GM23338 (cell line): Measurements from ENCODE around the gene CD247. TPM values are rescaled to one million over a fixed set of nuclear protein-coding genes. Genes with fewer than 3 reads are reported as not detected.

Experiments used
- ATAC-seq: fragments of 200-7000 bp; cut with Tn5 transposase; 3 replicates; pipeline ENCODE4 v1.9.1; 2020
- DNase-seq: peaks from one replicate; pipeline ENCODE4 v3.0.0-alpha.2; 2015; ENCODE audit warnings: low spot score
- H2AFZ ChIP-seq: fragments of 200-600 bp; sonication (generic); 2 replicates; pipeline ENCODE4 v1.8.0; 2016; ENCODE audit warnings: antibody characterized with exemption, mild to moderate bottlenecking, moderate library complexity
- H3F3A ChIP-seq: fragments of 200-600 bp; sonication (generic); replicated peaks from 2 replicates; pipeline ENCODE4 v1.8.0; 2017; ENCODE audit warnings: antibody characterized with exemption, mixed run types, low read depth
- H3K27ac ChIP-seq: fragments of 200-600 bp; sonication (generic); 2 replicates; pipeline ENCODE4 v1.6.1; 2016; ENCODE audit warnings: low read depth
- H3K27me3 ChIP-seq: fragments of 200-600 bp; sonication (generic); 2 replicates; pipeline ENCODE4 v1.8.0; 2016; ENCODE audit warnings: mild to moderate bottlenecking, mixed run types, moderate library complexity; ENCODE audit not compliant: insufficient read depth
- H3K36me3 ChIP-seq: fragments of 200-600 bp; sonication (generic); 2 replicates; pipeline ENCODE4 v1.8.0; 2016; ENCODE audit warnings: mild to moderate bottlenecking; ENCODE audit not compliant: insufficient read depth
- H3K4me1 ChIP-seq: fragments of 200-600 bp; sonication (generic); 2 replicates; pipeline ENCODE4 v1.8.0; 2016; ENCODE audit warnings: mild to moderate bottlenecking, moderate library complexity; ENCODE audit not compliant: insufficient read depth
- H3K4me2 ChIP-seq: fragments of 200-600 bp; sonication (generic); 2 replicates; pipeline ENCODE4 v1.7.1; 2017; ENCODE audit warnings: mixed run types
- H3K4me3 ChIP-seq: fragments of 200-600 bp; sonication (generic); 2 replicates; pipeline ENCODE4 v1.6.1; 2016; ENCODE audit warnings: mixed run types
- H3K79me2 ChIP-seq: fragments of 200-600 bp; sonication (generic); replicated peaks from 2 replicates; pipeline ENCODE4 v1.8.0; 2017; ENCODE audit warnings: mild to moderate bottlenecking; ENCODE audit not compliant: insufficient read depth
- H3K9me2 ChIP-seq: fragments of 200-600 bp; sonication (generic); 2 replicates; pipeline ENCODE4 v1.8.0; 2017; ENCODE audit not compliant: insufficient read depth
- H4K20me1 ChIP-seq: fragments of 200-600 bp; sonication (generic); replicated peaks from 2 replicates; pipeline ENCODE4 v1.8.0; 2017; ENCODE audit warnings: mild to moderate bottlenecking; ENCODE audit not compliant: insufficient read depth
- H3K27ac Mint-ChIP-seq: 2 replicates; pipeline ENCODE4 v1.8.0; 2020; ENCODE audit warnings: inconsistent platforms, mild to moderate bottlenecking, moderate library complexity, mixed read lengths
- H3K27me3 Mint-ChIP-seq: 3 replicates; pipeline ENCODE4 v1.8.0; 2022; ENCODE audit warnings: low read depth, mild to moderate bottlenecking, moderate library complexity, mixed read lengths, inconsistent platforms; ENCODE audit not compliant: insufficient read depth, poor library complexity
- H3K36me3 Mint-ChIP-seq: 3 replicates; pipeline ENCODE4 v1.8.0; 2021; ENCODE audit warnings: low read depth, mild to moderate bottlenecking, inconsistent platforms, moderate library complexity, mixed read lengths
- H3K4me1 Mint-ChIP-seq: 3 replicates; pipeline ENCODE4 v1.8.0; 2020; ENCODE audit warnings: mild to moderate bottlenecking, inconsistent platforms, mixed read lengths
- H3K4me3 Mint-ChIP-seq: 3 replicates; pipeline ENCODE4 v1.8.0; 2021; ENCODE audit warnings: moderate library complexity, mild to moderate bottlenecking, inconsistent platforms, mixed read lengths
- H3K9me3 Mint-ChIP-seq: 3 replicates; pipeline ENCODE4 v1.8.0; 2020; ENCODE audit warnings: moderate library complexity, mild to moderate bottlenecking, inconsistent platforms, mixed read lengths
- CREB1 ChIP-seq: fragments of 250-450 bp; sonication (Bioruptor Pico); IDR thresholded peaks from 2 replicates; pipeline ENCODE4 v1.5.0; 2020; ENCODE audit warnings: low read depth, mild to moderate bottlenecking, moderate library complexity
- EZH2 ChIP-seq: fragments of 200-600 bp; sonication (generic); IDR thresholded peaks from one replicate; pipeline ENCODE4 v1.8.0; 2017; ENCODE audit warnings: antibody characterized with exemption, mild to moderate bottlenecking, low read depth; ENCODE audit not compliant: unreplicated experiment
- EZH2phosphoT487 ChIP-seq: fragments of 200-600 bp; sonication (generic); IDR thresholded peaks from one replicate; pipeline ENCODE4 v1.8.1; 2018; ENCODE audit warnings: antibody characterized with exemption; ENCODE audit not compliant: unreplicated experiment
- NANOG ChIP-seq: IDR thresholded peaks from 2 replicates; pipeline ENCODE4 v1.6.1; 2016; ENCODE audit warnings: antibody characterized with exemption, borderline replicate concordance
- POLR2AphosphoS5 ChIP-seq: IDR thresholded peaks from 2 replicates; pipeline ENCODE4 v1.6.1; 2016; ENCODE audit warnings: antibody characterized with exemption, low read depth
- REST ChIP-seq: IDR thresholded peaks from one replicate; pipeline ENCODE4 v1.6.1; 2018; ENCODE audit warnings: antibody characterized with exemption; ENCODE audit not compliant: unreplicated experiment
- STAT1 ChIP-seq: IDR thresholded peaks from one replicate; pipeline ENCODE4 v1.6.1; 2016; ENCODE audit warnings: antibody characterized with exemption; ENCODE audit not compliant: unreplicated experiment
- ZNF114 ChIP-seq: fragments of 250-450 bp; sonication (Bioruptor Pico); IDR thresholded peaks from 2 replicates; pipeline ENCODE4 v1.5.0; 2020; ENCODE audit warnings: mild to moderate bottlenecking, moderate library complexity
- ZNF331 ChIP-seq: fragments of 250-450 bp; sonication (Bioruptor Pico); IDR thresholded peaks from 2 replicates; pipeline ENCODE4 v1.5.0; 2020; ENCODE audit warnings: low read depth, mild to moderate bottlenecking, moderate library complexity
- polyA plus RNA-seq: library from polyadenylated mRNA; unstranded; fragments of >200 nt; fragmentation: Nextera tagmentation; extraction: Ambion mirVana; gene quantifications from 2 replicates; pipeline ENCODE4 v1.2.1, GENCODE V29; 2016
- total RNA-seq: library from RNA; depleted of rRNA; stranded (reverse); fragments of >200 nt; shearing (Covaris generic); gene quantifications from 2 replicates; pipeline ENCODE4 v1.2.3, GENCODE V29; 2014
- TF ChIP-seq, protein P1 (sequence below): fragments of 250-450 bp; sonication (Bioruptor Pico); IDR thresholded peaks from 2 replicates; pipeline ENCODE4 v1.5.0; 2020; ENCODE audit warnings: mild to moderate bottlenecking, moderate library complexity
- TF ChIP-seq, protein P2 (sequence below), 2 experiments: fragments of 200-600 bp in 1 of 2; sonication (generic) in 1 of 2; conservative IDR thresholded peaks; 2 replicates each; pipeline versions ENCODE4 v1.5.1 to v1.6.1; 2016 to 2017; ENCODE audit warnings: antibody characterized with exemption in 2 of 2, low read depth in 2 of 2, mild to moderate bottlenecking in 2 of 2, moderate library complexity in 1 of 2

The CD247 gene
- total and polyA plus RNA-seq, 2 experiments from 2014 or later, result 1.2 to 1.4 TPM

GRCh38 chr1:167532375-167532774, 14.0 kb upstream of the CD247 start:
- no peak for DNase-seq
- no peak overlapping the region for H3K27ac ChIP-seq
- Mint-ChIP-seq H3K9me3 (no peaks in the 10 kb centered on the region), H3K4me3 (no peak overlapping the region), H3K27ac (no peak overlapping the region), H3K4me1 (peaks cover under 1% of the 10 kb centered on the region; the same call in 2 of the 3 replicates), H3K27me3 (peaks cover 7% of the 10 kb centered on the region), H3K36me3 (no peaks in the 10 kb centered on the region)
- ATAC-seq, result no peak
- no peaks in the 10 kb centered on the region for H4K20me1 ChIP-seq
- no peaks in the 10 kb centered on the region for H3K36me3 ChIP-seq
- no peaks in the 10 kb centered on the region for H3K4me1 ChIP-seq
- TF ChIP-seq STAT1 (no peak), CREB1 (no peak), EZH2phosphoT487 (no peak), ZNF114 (CRISPR knock-in tag) (no peak), ZNF331 (CRISPR knock-in tag) (no peak), EZH2 (no peak), REST (no peak), POLR2AphosphoS5 (no peak), NANOG (no peak)
- TF ChIP-seq, protein P1, sequence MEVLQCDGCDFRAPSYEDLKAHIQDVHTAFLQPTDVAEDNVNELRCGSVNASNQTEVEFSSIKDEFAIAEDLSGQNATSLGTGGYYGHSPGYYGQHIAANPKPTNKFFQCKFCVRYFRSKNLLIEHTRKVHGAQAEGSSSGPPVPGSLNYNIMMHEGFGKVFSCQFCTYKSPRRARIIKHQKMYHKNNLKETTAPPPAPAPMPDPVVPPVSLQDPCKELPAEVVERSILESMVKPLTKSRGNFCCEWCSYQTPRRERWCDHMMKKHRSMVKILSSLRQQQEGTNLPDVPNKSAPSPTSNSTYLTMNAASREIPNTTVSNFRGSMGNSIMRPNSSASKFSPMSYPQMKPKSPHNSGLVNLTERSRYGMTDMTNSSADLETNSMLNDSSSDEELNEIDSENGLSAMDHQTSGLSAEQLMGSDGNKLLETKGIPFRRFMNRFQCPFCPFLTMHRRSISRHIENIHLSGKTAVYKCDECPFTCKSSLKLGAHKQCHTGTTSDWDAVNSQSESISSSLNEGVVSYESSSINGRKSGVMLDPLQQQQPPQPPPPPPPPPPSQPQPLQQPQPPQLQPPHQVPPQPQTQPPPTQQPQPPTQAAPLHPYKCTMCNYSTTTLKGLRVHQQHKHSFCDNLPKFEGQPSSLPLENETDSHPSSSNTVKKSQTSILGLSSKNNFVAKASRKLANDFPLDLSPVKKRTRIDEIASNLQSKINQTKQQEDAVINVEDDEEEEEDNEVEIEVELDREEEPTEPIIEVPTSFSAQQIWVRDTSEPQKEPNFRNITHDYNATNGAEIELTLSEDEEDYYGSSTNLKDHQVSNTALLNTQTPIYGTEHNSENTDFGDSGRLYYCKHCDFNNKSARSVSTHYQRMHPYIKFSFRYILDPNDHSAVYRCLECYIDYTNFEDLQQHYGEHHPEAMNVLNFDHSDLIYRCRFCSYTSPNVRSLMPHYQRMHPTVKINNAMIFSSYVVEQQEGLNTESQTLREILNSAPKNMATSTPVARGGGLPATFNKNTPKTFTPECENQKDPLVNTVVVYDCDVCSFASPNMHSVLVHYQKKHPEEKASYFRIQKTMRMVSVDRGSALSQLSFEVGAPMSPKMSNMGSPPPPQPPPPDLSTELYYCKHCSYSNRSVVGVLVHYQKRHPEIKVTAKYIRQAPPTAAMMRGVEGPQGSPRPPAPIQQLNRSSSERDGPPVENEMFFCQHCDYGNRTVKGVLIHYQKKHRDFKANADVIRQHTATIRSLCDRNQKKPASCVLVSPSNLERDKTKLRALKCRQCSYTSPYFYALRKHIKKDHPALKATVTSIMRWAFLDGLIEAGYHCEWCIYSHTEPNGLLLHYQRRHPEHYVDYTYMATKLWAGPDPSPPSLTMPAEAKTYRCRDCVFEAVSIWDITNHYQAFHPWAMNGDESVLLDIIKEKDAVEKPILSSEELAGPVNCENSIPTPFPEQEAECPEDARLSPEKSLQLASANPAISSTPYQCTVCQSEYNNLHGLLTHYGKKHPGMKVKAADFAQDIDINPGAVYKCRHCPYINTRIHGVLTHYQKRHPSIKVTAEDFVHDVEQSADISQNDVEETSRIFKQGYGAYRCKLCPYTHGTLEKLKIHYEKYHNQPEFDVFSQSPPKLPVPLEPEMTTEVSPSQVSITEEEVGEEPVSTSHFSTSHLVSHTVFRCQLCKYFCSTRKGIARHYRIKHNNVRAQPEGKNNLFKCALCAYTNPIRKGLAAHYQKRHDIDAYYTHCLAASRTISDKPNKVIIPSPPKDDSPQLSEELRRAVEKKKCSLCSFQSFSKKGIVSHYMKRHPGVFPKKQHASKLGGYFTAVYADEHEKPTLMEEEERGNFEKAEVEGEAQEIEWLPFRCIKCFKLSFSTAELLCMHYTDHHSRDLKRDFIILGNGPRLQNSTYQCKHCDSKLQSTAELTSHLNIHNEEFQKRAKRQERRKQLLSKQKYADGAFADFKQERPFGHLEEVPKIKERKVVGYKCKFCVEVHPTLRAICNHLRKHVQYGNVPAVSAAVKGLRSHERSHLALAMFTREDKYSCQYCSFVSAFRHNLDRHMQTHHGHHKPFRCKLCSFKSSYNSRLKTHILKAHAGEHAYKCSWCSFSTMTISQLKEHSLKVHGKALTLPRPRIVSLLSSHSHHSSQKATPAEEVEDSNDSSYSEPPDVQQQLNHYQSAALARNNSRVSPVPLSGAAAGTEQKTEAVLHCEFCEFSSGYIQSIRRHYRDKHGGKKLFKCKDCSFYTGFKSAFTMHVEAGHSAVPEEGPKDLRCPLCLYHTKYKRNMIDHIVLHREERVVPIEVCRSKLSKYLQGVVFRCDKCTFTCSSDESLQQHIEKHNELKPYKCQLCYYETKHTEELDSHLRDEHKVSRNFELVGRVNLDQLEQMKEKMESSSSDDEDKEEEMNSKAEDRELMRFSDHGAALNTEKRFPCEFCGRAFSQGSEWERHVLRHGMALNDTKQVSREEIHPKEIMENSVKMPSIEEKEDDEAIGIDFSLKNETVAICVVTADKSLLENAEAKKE (CRISPR knock-in tag), result no peak
- TF ChIP-seq, protein P2, sequence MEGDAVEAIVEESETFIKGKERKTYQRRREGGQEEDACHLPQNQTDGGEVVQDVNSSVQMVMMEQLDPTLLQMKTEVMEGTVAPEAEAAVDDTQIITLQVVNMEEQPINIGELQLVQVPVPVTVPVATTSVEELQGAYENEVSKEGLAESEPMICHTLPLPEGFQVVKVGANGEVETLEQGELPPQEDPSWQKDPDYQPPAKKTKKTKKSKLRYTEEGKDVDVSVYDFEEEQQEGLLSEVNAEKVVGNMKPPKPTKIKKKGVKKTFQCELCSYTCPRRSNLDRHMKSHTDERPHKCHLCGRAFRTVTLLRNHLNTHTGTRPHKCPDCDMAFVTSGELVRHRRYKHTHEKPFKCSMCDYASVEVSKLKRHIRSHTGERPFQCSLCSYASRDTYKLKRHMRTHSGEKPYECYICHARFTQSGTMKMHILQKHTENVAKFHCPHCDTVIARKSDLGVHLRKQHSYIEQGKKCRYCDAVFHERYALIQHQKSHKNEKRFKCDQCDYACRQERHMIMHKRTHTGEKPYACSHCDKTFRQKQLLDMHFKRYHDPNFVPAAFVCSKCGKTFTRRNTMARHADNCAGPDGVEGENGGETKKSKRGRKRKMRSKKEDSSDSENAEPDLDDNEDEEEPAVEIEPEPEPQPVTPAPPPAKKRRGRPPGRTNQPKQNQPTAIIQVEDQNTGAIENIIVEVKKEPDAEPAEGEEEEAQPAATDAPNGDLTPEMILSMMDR (conservative IDR thresholded peaks at IDR 0.05; ENCODE audit: low read depth in 2 of 2), result no peak
- H2AFZ ChIP-seq, result no peak overlapping the region
- no peak overlapping the region for H3K4me3 ChIP-seq
- no peaks in the 10 kb centered on the region for H3K9me2 ChIP-seq
- no peaks in the 10 kb centered on the region for H3K79me2 ChIP-seq
- H3K4me2 ChIP-seq, result no peak overlapping the region
- H3K27me3 ChIP-seq, result no peaks in the 10 kb centered on the region
- no peaks in the 10 kb centered on the region for H3F3A ChIP-seq
